ENCODE measurements around the gene SCN4A. TPM values are rescaled to one million over a fixed set of nuclear protein-coding genes. Genes with fewer than 3 reads are reported as not detected.
A peak's percentile ranks its signal among the peaks of the same experiment; 100 is the strongest.

The SCN4A gene
- total RNA-seq, 1 donor from 2014 or later = not detected

- DNase-seq (ENCODE audit: low read depth) = no peak
Observed at GRCh38 chr17:63955232-63955631, 17.5 kb downstream of the SCN4A start.

GRCh38 chr17:63954402-63955063 is 18.2 kb downstream of the SCN4A start:
- DNase-seq (ENCODE audit: low read depth) = no peak

GRCh38 chr17:63950940-63951907 is 21.5 kb downstream of the SCN4A start:
- DNase-seq (ENCODE audit: low read depth) = peak; percentile 7

GRCh38 chr17:63949576-63950250 is 23.0 kb downstream of the SCN4A start:
- no peak for DNase-seq (ENCODE audit: low read depth)

- no peak for DNase-seq (ENCODE audit: low read depth)
Observed at GRCh38 chr17:63948521-63948920, 24.2 kb downstream of the SCN4A start.

GRCh38 chr17:63947711-63948330 is 24.9 kb downstream of the SCN4A start:
- DNase-seq (ENCODE audit: low read depth) = no peak

- peak; percentile 2 for DNase-seq (ENCODE audit: low read depth)
Observed at GRCh38 chr17:63946440-63947363, 26.0 kb downstream of the SCN4A start.

- DNase-seq (ENCODE audit: low read depth) = peak; percentile 9
Observed at GRCh38 chr17:63945784-63946439, 26.8 kb downstream of the SCN4A start.

- DNase-seq (ENCODE audit: low read depth) = no peak
Observed at GRCh38 chr17:63944736-63945499, 27.8 kb downstream of the SCN4A start.

GRCh38 chr17:63943745-63944144 is 29.0 kb downstream of the SCN4A start:
- DNase-seq (ENCODE audit: low read depth) = no peak

GRCh38 chr17:63942309-63942985 is 30.3 kb downstream of the SCN4A start:
- DNase-seq (ENCODE audit: low read depth) = no peak

GRCh38 chr17:63941751-63942150 is 31.0 kb downstream of the SCN4A start:
- no peak for DNase-seq (ENCODE audit: low read depth)

- no peak for DNase-seq (ENCODE audit: low read depth)
Observed at GRCh38 chr17:63941162-63941561, 31.6 kb downstream of the SCN4A start.

GRCh38 chr17:63940584-63940983 is 32.1 kb downstream of the SCN4A start:
- DNase-seq (ENCODE audit: low read depth) = no peak

GRCh38 chr17:63939884-63940283 is 32.8 kb downstream of the SCN4A start:
- no peak for DNase-seq (ENCODE audit: low read depth)

GRCh38 chr17:63939401-63939800 is 33.3 kb downstream of the SCN4A start:
- DNase-seq (ENCODE audit: low read depth) = no peak

GRCh38 chr17:63937920-63938319 is 34.8 kb downstream of the SCN4A start:
- DNase-seq (ENCODE audit: low read depth) = no peak

- no peak for DNase-seq (ENCODE audit: low read depth)
Observed at GRCh38 chr17:63937319-63937718, 35.4 kb downstream of the SCN4A start.

Data from renal cortical epithelial cell (primary cell).